ENCODE data around the gene USP16. TPM values are rescaled to one million over a fixed set of nuclear protein-coding genes. Genes with fewer than 3 reads are reported as not detected.

Gene USP16
- total and polyA plus RNA-seq, 2 of the 13 experiments (the other 11 are each of a cell fraction or from before 2014, with no cell fraction given), result 16.5 to 46.9 TPM

DNA sequence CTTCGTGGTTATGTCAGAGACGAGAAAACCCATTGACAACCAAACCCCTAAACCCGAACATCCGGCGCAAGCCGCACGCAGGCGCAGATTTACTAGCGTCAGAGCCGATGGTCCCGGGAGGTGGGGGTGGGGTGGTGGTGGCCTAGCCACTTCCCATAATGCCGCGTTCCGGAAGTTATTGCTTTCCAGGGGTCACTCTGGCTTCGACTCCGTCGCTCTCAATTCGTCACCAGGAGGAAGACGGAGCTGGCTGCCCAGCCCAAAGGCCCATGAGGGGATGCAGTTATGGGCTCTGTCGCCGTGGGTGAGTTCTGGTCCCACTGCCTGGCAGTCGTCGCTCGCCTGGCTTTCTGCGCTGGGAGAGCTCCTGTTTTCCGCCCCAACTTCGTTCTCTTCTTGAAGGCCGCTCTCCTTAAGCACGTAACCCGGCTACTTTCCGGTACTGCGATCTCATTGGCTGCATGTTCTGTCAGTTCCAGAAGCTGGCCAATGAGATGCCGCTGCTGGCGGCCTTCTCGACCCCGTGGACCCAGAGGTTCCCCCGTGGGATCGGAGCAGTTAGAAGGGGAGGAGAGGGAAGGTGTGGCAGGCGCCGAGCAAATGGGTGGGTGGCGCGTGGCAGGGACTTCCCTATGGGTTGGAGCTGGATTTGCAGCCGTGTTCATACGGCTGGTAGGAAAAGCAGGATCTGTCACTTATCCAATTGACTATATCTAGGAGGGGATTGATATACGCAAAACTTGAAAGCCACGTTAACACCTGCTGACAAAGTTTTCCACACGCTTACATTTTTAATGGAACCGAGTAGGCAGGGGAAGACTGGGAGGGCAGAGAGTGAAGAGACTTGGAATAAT is at the start of gene USP16 (continued):
- no peak for TF ChIP-seq KDM6A (CRISPR knock-in tag; IDR thresholded peaks at IDR 0.05; ENCODE audit: low read depth)
- TF ChIP-seq, protein P1, sequence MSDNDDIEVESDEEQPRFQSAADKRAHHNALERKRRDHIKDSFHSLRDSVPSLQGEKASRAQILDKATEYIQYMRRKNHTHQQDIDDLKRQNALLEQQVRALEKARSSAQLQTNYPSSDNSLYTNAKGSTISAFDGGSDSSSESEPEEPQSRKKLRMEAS (IDR thresholded peaks at IDR 0.05), result peak; percentile 77
- TF ChIP-seq KDM2A (CRISPR knock-in tag; IDR thresholded peaks at IDR 0.05; ENCODE audit: borderline replicate concordance, low read depth), result peak; percentile 85
- TF ChIP-seq, protein P2, sequence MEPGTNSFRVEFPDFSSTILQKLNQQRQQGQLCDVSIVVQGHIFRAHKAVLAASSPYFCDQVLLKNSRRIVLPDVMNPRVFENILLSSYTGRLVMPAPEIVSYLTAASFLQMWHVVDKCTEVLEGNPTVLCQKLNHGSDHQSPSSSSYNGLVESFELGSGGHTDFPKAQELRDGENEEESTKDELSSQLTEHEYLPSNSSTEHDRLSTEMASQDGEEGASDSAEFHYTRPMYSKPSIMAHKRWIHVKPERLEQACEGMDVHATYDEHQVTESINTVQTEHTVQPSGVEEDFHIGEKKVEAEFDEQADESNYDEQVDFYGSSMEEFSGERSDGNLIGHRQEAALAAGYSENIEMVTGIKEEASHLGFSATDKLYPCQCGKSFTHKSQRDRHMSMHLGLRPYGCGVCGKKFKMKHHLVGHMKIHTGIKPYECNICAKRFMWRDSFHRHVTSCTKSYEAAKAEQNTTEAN (CRISPR knock-in tag; conservative IDR thresholded peaks at IDR 0.05), result no peak
- TF ChIP-seq ZNF879 (CRISPR knock-in tag; IDR thresholded peaks at IDR 0.05), result no peak
- TF ChIP-seq MBNL3 (CRISPR knock-in tag; conservative IDR thresholded peaks at IDR 0.05), result no peak
- TF ChIP-seq, protein P3, sequence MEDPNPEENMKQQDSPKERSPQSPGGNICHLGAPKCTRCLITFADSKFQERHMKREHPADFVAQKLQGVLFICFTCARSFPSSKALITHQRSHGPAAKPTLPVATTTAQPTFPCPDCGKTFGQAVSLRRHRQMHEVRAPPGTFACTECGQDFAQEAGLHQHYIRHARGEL (CRISPR knock-in tag; IDR thresholded peaks at IDR 0.05), result no peak
- TF ChIP-seq ZNF558 (CRISPR knock-in tag; IDR thresholded peaks at IDR 0.05; ENCODE audit: borderline replicate concordance), result peak; percentile 96; the same call in 1 of the 2 replicates
- peak; percentile 28; the same call in 1 of the 2 replicates for TF ChIP-seq ZNF180 (CRISPR knock-in tag; IDR thresholded peaks at IDR 0.05; ENCODE audit: borderline replicate concordance, low read depth)
- TF ChIP-seq, protein P4, sequence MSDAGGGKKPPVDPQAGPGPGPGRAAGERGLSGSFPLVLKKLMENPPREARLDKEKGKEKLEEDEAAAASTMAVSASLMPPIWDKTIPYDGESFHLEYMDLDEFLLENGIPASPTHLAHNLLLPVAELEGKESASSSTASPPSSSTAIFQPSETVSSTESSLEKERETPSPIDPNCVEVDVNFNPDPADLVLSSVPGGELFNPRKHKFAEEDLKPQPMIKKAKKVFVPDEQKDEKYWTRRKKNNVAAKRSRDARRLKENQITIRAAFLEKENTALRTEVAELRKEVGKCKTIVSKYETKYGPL (CRISPR knock-in tag; IDR thresholded peaks at IDR 0.05), result no peak; the same call in 1 of the 2 replicates
- peak; percentile 95 for TF ChIP-seq YEATS4 (CRISPR knock-in tag; IDR thresholded peaks at IDR 0.05; ENCODE audit: borderline replicate concordance)
- TF ChIP-seq SATB2 (CRISPR knock-in tag; IDR thresholded peaks at IDR 0.05), result peak; percentile 77; the same call in 1 of the 2 replicates
- TF ChIP-seq BCL6 (CRISPR knock-in tag; IDR thresholded peaks at IDR 0.05), result peak; percentile 43; the same call in 1 of the 2 replicates
- TF ChIP-seq SYNCRIP (IDR thresholded peaks at IDR 0.05; ENCODE audit: insufficient read depth, low read depth, low read length), result no peak
- no peak for TF ChIP-seq RFX3 (CRISPR knock-in tag; IDR thresholded peaks at IDR 0.05)
- TF ChIP-seq AGO1 (IDR thresholded peaks at IDR 0.05; ENCODE audit: low read depth, low read length, poor library complexity, severe bottlenecking), result no peak
- TF ChIP-seq, protein P5, sequence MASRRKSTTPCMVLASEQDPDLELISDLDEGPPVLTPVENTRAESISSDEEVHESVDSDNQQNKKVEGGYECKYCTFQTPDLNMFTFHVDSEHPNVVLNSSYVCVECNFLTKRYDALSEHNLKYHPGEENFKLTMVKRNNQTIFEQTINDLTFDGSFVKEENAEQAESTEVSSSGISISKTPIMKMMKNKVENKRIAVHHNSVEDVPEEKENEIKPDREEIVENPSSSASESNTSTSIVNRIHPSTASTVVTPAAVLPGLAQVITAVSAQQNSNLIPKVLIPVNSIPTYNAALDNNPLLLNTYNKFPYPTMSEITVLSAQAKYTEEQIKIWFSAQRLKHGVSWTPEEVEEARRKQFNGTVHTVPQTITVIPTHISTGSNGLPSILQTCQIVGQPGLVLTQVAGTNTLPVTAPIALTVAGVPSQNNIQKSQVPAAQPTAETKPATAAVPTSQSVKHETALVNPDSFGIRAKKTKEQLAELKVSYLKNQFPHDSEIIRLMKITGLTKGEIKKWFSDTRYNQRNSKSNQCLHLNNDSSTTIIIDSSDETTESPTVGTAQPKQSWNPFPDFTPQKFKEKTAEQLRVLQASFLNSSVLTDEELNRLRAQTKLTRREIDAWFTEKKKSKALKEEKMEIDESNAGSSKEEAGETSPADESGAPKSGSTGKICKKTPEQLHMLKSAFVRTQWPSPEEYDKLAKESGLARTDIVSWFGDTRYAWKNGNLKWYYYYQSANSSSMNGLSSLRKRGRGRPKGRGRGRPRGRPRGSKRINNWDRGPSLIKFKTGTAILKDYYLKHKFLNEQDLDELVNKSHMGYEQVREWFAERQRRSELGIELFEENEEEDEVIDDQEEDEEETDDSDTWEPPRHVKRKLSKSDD (CRISPR knock-in tag; IDR thresholded peaks at IDR 0.05; ENCODE audit: low read depth), result no peak
- TF ChIP-seq, protein P6, sequence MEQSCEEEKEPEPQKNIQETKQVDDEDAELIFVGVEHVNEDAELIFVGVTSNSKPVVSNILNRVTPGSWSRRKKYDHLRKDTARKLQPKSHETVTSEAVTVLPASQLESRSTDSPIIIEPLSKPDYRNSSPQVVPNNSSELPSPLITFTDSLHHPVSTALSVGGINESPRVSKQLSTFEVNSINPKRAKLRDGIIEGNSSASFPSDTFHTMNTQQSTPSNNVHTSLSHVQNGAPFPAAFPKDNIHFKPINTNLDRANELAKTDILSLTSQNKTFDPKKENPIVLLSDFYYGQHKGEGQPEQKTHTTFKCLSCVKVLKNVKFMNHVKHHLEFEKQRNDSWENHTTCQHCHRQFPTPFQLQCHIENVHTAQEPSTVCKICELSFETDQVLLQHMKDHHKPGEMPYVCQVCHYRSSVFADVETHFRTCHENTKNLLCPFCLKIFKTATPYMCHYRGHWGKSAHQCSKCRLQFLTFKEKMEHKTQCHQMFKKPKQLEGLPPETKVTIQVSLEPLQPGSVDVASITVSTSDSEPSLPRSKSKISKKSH (CRISPR knock-in tag; IDR thresholded peaks at IDR 0.05; ENCODE audit: borderline replicate concordance), result peak; percentile 66; the same call in 1 of the 2 replicates
- TF ChIP-seq ZNF557 (CRISPR knock-in tag; IDR thresholded peaks at IDR 0.05), result 0 out of 2 replicates have a peak, but pooled peaks have one; percentile 33
- TF ChIP-seq ZSCAN12 (CRISPR knock-in tag; IDR thresholded peaks at IDR 0.05), result no peak
- TF ChIP-seq ZNF337 (CRISPR knock-in tag; IDR thresholded peaks at IDR 0.05; ENCODE audit: borderline replicate concordance, low read depth), result no peak
- no peak for TF ChIP-seq ZNF260 (CRISPR knock-in tag; IDR thresholded peaks at IDR 0.05; ENCODE audit: borderline replicate concordance, low read depth)

Data from HepG2 (cell line).